ENCODE measurements around the gene ZNF286A.

DNA sequence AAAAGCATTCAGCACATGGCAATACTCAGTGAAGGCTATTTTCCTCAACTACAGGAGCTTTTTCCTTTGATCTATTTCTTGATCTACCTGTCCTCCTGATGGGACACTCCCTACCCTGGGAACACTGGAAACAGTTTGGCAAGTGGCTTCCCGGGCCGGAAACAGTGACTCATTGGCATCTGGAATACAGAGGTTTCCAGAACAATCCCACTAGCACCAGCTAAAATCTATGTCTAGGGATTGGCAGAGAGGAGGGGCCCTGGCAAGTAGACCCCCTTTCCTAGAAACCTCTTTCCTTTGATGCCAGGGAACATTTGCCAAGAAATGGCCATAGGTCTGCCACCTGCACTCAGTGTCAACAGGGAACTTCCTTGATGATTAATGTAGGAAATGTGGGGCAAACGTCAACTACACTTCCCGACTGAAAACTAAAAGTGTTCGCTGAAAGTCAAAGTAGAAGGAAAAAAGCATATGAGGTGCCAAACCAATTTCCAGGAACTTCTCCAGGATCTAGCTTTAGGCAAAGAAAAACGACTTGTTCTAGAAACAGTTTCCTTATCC, 49.6 kb upstream of the ZNF286A start:
- TF ChIP-seq POLR2A (IDR thresholded peaks at IDR 0.05): no peak
- TF ChIP-seq, protein P1, sequence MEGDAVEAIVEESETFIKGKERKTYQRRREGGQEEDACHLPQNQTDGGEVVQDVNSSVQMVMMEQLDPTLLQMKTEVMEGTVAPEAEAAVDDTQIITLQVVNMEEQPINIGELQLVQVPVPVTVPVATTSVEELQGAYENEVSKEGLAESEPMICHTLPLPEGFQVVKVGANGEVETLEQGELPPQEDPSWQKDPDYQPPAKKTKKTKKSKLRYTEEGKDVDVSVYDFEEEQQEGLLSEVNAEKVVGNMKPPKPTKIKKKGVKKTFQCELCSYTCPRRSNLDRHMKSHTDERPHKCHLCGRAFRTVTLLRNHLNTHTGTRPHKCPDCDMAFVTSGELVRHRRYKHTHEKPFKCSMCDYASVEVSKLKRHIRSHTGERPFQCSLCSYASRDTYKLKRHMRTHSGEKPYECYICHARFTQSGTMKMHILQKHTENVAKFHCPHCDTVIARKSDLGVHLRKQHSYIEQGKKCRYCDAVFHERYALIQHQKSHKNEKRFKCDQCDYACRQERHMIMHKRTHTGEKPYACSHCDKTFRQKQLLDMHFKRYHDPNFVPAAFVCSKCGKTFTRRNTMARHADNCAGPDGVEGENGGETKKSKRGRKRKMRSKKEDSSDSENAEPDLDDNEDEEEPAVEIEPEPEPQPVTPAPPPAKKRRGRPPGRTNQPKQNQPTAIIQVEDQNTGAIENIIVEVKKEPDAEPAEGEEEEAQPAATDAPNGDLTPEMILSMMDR (IDR thresholded peaks at IDR 0.05): no peak
